MM.1S (cell line): ENCODE measurements around the gene TSPAN4.

Experiments
- EZH2 ChIP-seq: fragments of 300-600 bp; sonication (generic); optimal IDR thresholded peaks from 2 replicates; pipeline ENCODE3; 2017; ENCODE audit warnings: low read depth, mild to moderate bottlenecking, antibody characterized with exemption, low read length, mixed read lengths
- TF ChIP-seq, protein P1 (sequence below): fragments of 300-600 bp; sonication (generic); IDR thresholded peaks from 2 replicates; pipeline ENCODE4 v1.5.1; 2016; ENCODE audit warnings: antibody characterized with exemption, low read length, mixed read lengths

GRCh38 chr11:867856-868358 is 25.3 kb downstream of the TSPAN4 start:
- TF ChIP-seq, protein P1, sequence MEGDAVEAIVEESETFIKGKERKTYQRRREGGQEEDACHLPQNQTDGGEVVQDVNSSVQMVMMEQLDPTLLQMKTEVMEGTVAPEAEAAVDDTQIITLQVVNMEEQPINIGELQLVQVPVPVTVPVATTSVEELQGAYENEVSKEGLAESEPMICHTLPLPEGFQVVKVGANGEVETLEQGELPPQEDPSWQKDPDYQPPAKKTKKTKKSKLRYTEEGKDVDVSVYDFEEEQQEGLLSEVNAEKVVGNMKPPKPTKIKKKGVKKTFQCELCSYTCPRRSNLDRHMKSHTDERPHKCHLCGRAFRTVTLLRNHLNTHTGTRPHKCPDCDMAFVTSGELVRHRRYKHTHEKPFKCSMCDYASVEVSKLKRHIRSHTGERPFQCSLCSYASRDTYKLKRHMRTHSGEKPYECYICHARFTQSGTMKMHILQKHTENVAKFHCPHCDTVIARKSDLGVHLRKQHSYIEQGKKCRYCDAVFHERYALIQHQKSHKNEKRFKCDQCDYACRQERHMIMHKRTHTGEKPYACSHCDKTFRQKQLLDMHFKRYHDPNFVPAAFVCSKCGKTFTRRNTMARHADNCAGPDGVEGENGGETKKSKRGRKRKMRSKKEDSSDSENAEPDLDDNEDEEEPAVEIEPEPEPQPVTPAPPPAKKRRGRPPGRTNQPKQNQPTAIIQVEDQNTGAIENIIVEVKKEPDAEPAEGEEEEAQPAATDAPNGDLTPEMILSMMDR = no peak
- TF ChIP-seq EZH2 = no peak
